Cerebellar nuclear complex (tissue), 1 donor: ENCODE measurements around the gene CAVIN4.

ENCODE experiments used
- DNase-seq, 2 experiments: peaks; one replicate each; lab custom pipeline; 2025; lab: John Stamatoyannopoulos, UW

CAVIN4 gene

GRCh38 chr9:100577776-100578448 is at the start of gene CAVIN4:
CAVIN4 (plus strand) TSS chr9:100578079; CDS start chr9:100578144, 65 bp downstream.
- no peak for DNase-seq

GRCh38 chr9:100534401-100534800 is 43.5 kb upstream of the CAVIN4 start:
- DNase-seq: no peak

GRCh38 chr9:100540327-100540726 is 37.6 kb upstream of the CAVIN4 start:
- DNase-seq: no peak

- DNase-seq: no peak
Measured at GRCh38 chr9:100549048-100549447, 28.8 kb upstream of the CAVIN4 start.

- DNase-seq: no peak
Measured at GRCh38 chr9:100554935-100555401, 22.9 kb upstream of the CAVIN4 start.

- no peak for DNase-seq
Measured at GRCh38 chr9:100555471-100555870, 22.4 kb upstream of the CAVIN4 start.

GRCh38 chr9:100557053-100557452 is 20.8 kb upstream of the CAVIN4 start:
- DNase-seq: no peak

- no peak for DNase-seq
Measured at GRCh38 chr9:100561256-100561655, 16.6 kb upstream of the CAVIN4 start.

GRCh38 chr9:100567856-100568255 is 10.0 kb upstream of the CAVIN4 start:
- DNase-seq: no peak

- DNase-seq: no peak
Measured at GRCh38 chr9:100573655-100574260, 4.1 kb upstream of the CAVIN4 start.

- no peak for DNase-seq
Measured at GRCh38 chr9:100575006-100575405, 2.9 kb upstream of the CAVIN4 start.

GRCh38 chr9:100575765-100576386 is 2.0 kb upstream of the CAVIN4 start:
- no peak for DNase-seq

- DNase-seq: no peak
Measured at GRCh38 chr9:100578610-100579009, 731 bp downstream of the CAVIN4 start.

- no peak for DNase-seq
Measured at GRCh38 chr9:100579665-100580064, 1.8 kb downstream of the CAVIN4 start.

GRCh38 chr9:100580257-100580656 is 2.4 kb downstream of the CAVIN4 start:
- no peak for DNase-seq

GRCh38 chr9:100581081-100581480 is 3.2 kb downstream of the CAVIN4 start:
- no peak for DNase-seq

GRCh38 chr9:100581661-100582060 is 3.8 kb downstream of the CAVIN4 start:
- DNase-seq: no peak

- no peak for DNase-seq
Measured at GRCh38 chr9:100583014-100583802, 5.3 kb downstream of the CAVIN4 start.

- no peak for DNase-seq
Measured at GRCh38 chr9:100584951-100585350, 7.1 kb downstream of the CAVIN4 start.

GRCh38 chr9:100586093-100586492 is 8.2 kb downstream of the CAVIN4 start:
- no peak for DNase-seq

GRCh38 chr9:100587375-100587774 is 9.5 kb downstream of the CAVIN4 start:
- DNase-seq: no peak

GRCh38 chr9:100589582-100589981 is 11.7 kb downstream of the CAVIN4 start:
- no peak for DNase-seq
